HepG2 (cell line): Measurements from ENCODE around the gene ADGRL1. TPM values are rescaled to one million over a fixed set of nuclear protein-coding genes. Genes with fewer than 3 reads are reported as not detected.

ENCODE experiments used
- ATAC-seq: fragments of 200-7000 bp; cut with Tn5 transposase; 3 replicates; pipeline ENCODE4 v1.9.1; 2020; ENCODE audit warnings: mild to moderate bottlenecking, moderate library complexity
- BruUV-seq: library from RNA; stranded (reverse); fragments of 400-500 nt; replicated peaks from 2 replicates; lab custom pipeline; 2021; lab: Mats Ljungman, UMichigan
- CTCF ChIA-PET: fragments of 300-600 bp; formaldehyde crosslinking; extraction: SDS; loops from one replicate; lab custom pipeline; 2021; ENCODE audit warnings: low total read pairs, inconsistent platforms, low intra/inter-chr PET ratio; lab: Yijun Ruan, JAX
- POLR2A ChIA-PET: fragments of 350-600 bp; sonication (Branson Sonifier 250); formaldehyde crosslinking; loops from one replicate; lab custom pipeline; 2020; ENCODE audit warnings: antibody characterized with exemption, inconsistent platforms; lab: Yijun Ruan, JAX
- DNase-seq: peaks from one replicate; pipeline ENCODE4 v3.0.0-alpha.2; 2015; ENCODE audit warnings: low spot score
- FAIRE-seq: peaks from 3 replicates; lab custom pipeline; 2011; peaks lifted over from hg19 to GRCh38; lab: Jason Lieb, UNC
- H2AFZ ChIP-seq: one replicate; pipeline ENCODE4 v1.6.1; 2011; ENCODE audit warnings: low read length, inconsistent platforms
- H3K27ac ChIP-seq: fragments of 300-600 bp; 3 replicates; pipeline ENCODE4 v1.8.0; 2011; ENCODE audit warnings: mixed run types, mild to moderate bottlenecking, mixed read lengths, low read length, inconsistent platforms; ENCODE audit not compliant: insufficient read depth; ENCODE audit errors: extremely low read length
- H3K27me3 ChIP-seq, 2 experiments: fragments of 200-600 bp in 1 of 2; 2 replicates in 1 of 2; 3 replicates in 1 of 2; pipeline versions ENCODE4 v1.6.0 to v1.8.0; 2011; ENCODE audit warnings: low read length in 2 of 2, mild to moderate bottlenecking in 2 of 2, moderate library complexity in 2 of 2, inconsistent platforms in 1 of 2; ENCODE audit not compliant: insufficient read depth in 2 of 2, control insufficient read depth in 1 of 2
- H3K36me3 ChIP-seq, 2 experiments: fragments of 200-600 bp in 1 of 2; replicated peaks in 1 of 2; 2 replicates in 1 of 2; 3 replicates in 1 of 2; pipeline versions ENCODE4 v1.5.1 to v1.8.0; 2011; ENCODE audit warnings: low read length in 2 of 2, inconsistent platforms in 1 of 2; ENCODE audit not compliant: insufficient read depth in 2 of 2, control insufficient read depth in 1 of 2
- H3K4me1 ChIP-seq: 2 replicates; pipeline ENCODE4 v1.5.1; 2012; ENCODE audit warnings: low read length, inconsistent platforms; ENCODE audit not compliant: insufficient read depth
- H3K4me2 ChIP-seq: 2 replicates; pipeline ENCODE4 v1.6.0; 2011; ENCODE audit warnings: low read depth, low read length, inconsistent platforms
- H3K4me3 ChIP-seq, 3 experiments: fragments of 200-600 bp in 1 of 3; sonication (generic), shearing (Covaris generic) in 1 of 3; replicated peaks in 1 of 3; 2 replicates each; pipeline ENCODE4 v1.5.1; 2011 to 2016; ENCODE audit warnings: low read length in 3 of 3, inconsistent platforms in 2 of 3, low read depth in 2 of 3, mild to moderate bottlenecking in 2 of 3, control low read depth in 1 of 3, mixed read lengths in 1 of 3; ENCODE audit not compliant: insufficient read depth in 1 of 3
- H3K79me2 ChIP-seq: one replicate; pipeline ENCODE4 v1.6.1; 2011; ENCODE audit warnings: low read length, inconsistent platforms; ENCODE audit not compliant: insufficient read depth
- H3K9ac ChIP-seq: 2 replicates; pipeline ENCODE4 v1.6.0; 2011; ENCODE audit warnings: mild to moderate bottlenecking, low read depth, low read length, inconsistent platforms; ENCODE audit not compliant: insufficient read depth
- H3K9me3 ChIP-seq: 2 replicates; pipeline ENCODE4 v1.5.1; 2012; ENCODE audit warnings: mild to moderate bottlenecking, low read length
- H4K20me1 ChIP-seq: 2 replicates; pipeline ENCODE4 v1.6.0; 2011; ENCODE audit warnings: inconsistent platforms, mild to moderate bottlenecking, low read length, moderate library complexity; ENCODE audit not compliant: insufficient read depth
- CC2D1A ChIP-seq: sonication (generic); formaldehyde crosslinking; IDR thresholded peaks from 2 replicates; pipeline ENCODE4 v1.8.1; 2023; ENCODE audit warnings: mild to moderate bottlenecking, missing genetic modification reagents
- JUN ChIP-seq: sonication (generic); formaldehyde crosslinking; IDR thresholded peaks from 2 replicates; pipeline ENCODE4 v1.4.0; 2020; ENCODE audit warnings: mild to moderate bottlenecking, missing genetic modification reagents
- LBX2 ChIP-seq: sonication (generic); formaldehyde crosslinking; IDR thresholded peaks from 2 replicates; pipeline ENCODE4 v1.5.0; 2020; ENCODE audit warnings: missing genetic modification reagents, mild to moderate bottlenecking, borderline replicate concordance
- ZNF34 ChIP-seq: sonication (generic); formaldehyde crosslinking; IDR thresholded peaks from 2 replicates; pipeline ENCODE4 v1.4.0; 2020; ENCODE audit warnings: mild to moderate bottlenecking, missing genetic modification reagents, borderline replicate concordance
- ZNF451 ChIP-seq: sonication (generic); formaldehyde crosslinking; IDR thresholded peaks from 2 replicates; pipeline ENCODE4 v1.5.0; 2020; ENCODE audit warnings: mild to moderate bottlenecking, missing genetic modification reagents
- ZNF549 ChIP-seq: sonication (generic); formaldehyde crosslinking; IDR thresholded peaks from 2 replicates; pipeline ENCODE4 v1.5.0; 2020; ENCODE audit warnings: missing genetic modification reagents
- ZNF687 ChIP-seq: sonication (generic); formaldehyde crosslinking; IDR thresholded peaks from 2 replicates; pipeline ENCODE4 v1.5.1; 2020; ENCODE audit warnings: mild to moderate bottlenecking, missing genetic modification reagents, moderate library complexity
- WGBS: methylation state at CpG from one replicate; pipeline ENCODE4 v1.1.6; 2017; ENCODE audit warnings: low lambda C conversion rate; 5-methylcytosine and 5-hydroxymethylcytosine counted together
- in situ Hi-C: cut with HindIII; loops from 2 replicates; pipeline ENCODE4 v1.10.0; 2017; ENCODE audit warnings: low pct_unique_long_range_greater_than_20kb; ENCODE audit not compliant: extremely low pct_ligation_motif_present
- intact Hi-C: fragments of 100-400 bp; cut with micrococcal nuclease; formaldehyde crosslinking; loops from one replicate; pipeline ENCODE4 v1.10.0; 2022; ENCODE audit not compliant: unreplicated experiment
- polyA plus RNA-seq, 8 experiments: library from polyadenylated mRNA; depleted of rRNA in 3 of 8; stranded (reverse) in 7 of 8; unstranded in 1 of 8; fragments of >200 nt; fragmentation: Illumina TruSeq in 4 of 8; extraction: Trizol in 4 of 8; gene quantifications; 2 replicates each; pipeline versions ENCODE4 v1.2.1 to v1.2.3, GENCODE V29; 2011 to 2016; ENCODE audit warnings: low read depth in 4 of 8, missing spikeins in 1 of 8, mixed read lengths in 1 of 8; ENCODE audit not compliant: insufficient read depth in 1 of 8
- total RNA-seq, 5 experiments: library from RNA; depleted of rRNA; stranded (reverse); fragments of >200 nt; fragmentation: Illumina TruSeq; extraction: Trizol; gene quantifications; 2 replicates each; pipeline ENCODE4 v1.2.3, GENCODE V29; 2016; ENCODE audit warnings: low read depth in 1 of 5

ADGRL1 gene
- total and polyA plus RNA-seq, 2 of the 13 experiments (the other 11 are each of a cell fraction or from before 2014, with no cell fraction given): 0.49 to 1.7 TPM

GRCh38 chr19:14152713-14153112 lies 53.3 kb downstream of the ADGRL1 start (continued):
- TF ChIP-seq ZNF549 (CRISPR knock-in tag): no peak
- TF ChIP-seq CC2D1A: no peak
- no peak for TF ChIP-seq JUN
- TF ChIP-seq ZNF451 (CRISPR knock-in tag): no peak

GRCh38 chr19:14150770-14151661 lies 55.0 kb downstream of the ADGRL1 start:
- no TSS peak for BruUV-seq
- no peak for FAIRE-seq
- CTCF ChIA-PET: no interaction called here
- Histone ChIP-seq H3K4me3 (no peak overlapping the region), H3K36me3 (no peaks in the 10 kb centered on the region), H3K9ac (no peak overlapping the region), H3K27me3 (no peaks in the 10 kb centered on the region; a peak in 1 of 5 replicates), H3K27ac (no peak overlapping the region), H3K9me3 (no peaks in the 10 kb centered on the region), H2AFZ (no peak overlapping the region), H3K4me2 (no peak overlapping the region), H3K79me2 (no peaks in the 10 kb centered on the region), H3K4me1 (peaks cover 13% of the 10 kb centered on the region), H4K20me1 (no peaks in the 10 kb centered on the region)
- no peak for DNase-seq
- intact Hi-C loops (no loop called here), in situ Hi-C loops (no loop called here)
- WGBS: 83% methylated on average over 26 of the region's 47 CpGs
- POLR2A ChIA-PET: no interaction called here
- TF ChIP-seq ZNF34 (no peak), LBX2 (CRISPR knock-in tag) (no peak), ZNF687 (CRISPR knock-in tag) (no peak)
- no peak for ATAC-seq
